ENCODE measurements around the gene MFNG. TPM values are rescaled to one million over a fixed set of nuclear protein-coding genes. Genes with fewer than 3 reads are reported as not detected.

The MFNG gene
- total RNA-seq, 1 experiment from 2014 or later = 3.3 TPM

GRCh38 chr22:37423283-37423682, 62.9 kb downstream of the MFNG start:
- peaks cover 30 to 52% of the 10 kb centered on the region in 2 experiments for H3K4me1 Mint-ChIP-seq
- no peak overlapping the region for H2AK5ac ChIP-seq (ENCODE audit: insufficient read length, low read length)
- no peaks in the 10 kb centered on the region for H3K4me1 ChIP-seq (ENCODE audit: insufficient read depth, low read length)
- H3K27ac Mint-ChIP-seq = no peak overlapping the region
- H3K9me3 Mint-ChIP-seq = no peaks in the 10 kb centered on the region; a peak in 2 of 5 replicates
- no peak overlapping the region for H3K18ac ChIP-seq (ENCODE audit: insufficient read length, low read depth, low read length)
- no peak overlapping the region for H2BK15ac ChIP-seq (ENCODE audit: low read depth, low read length)
- H3T11ph ChIP-seq (ENCODE audit: low read length) = no peak overlapping the region
- no peak overlapping the region for H3K56ac ChIP-seq (ENCODE audit: insufficient read length, low read depth, low read length)
- H3K14ac ChIP-seq (ENCODE audit: insufficient read depth, low read length) = no peak overlapping the region
- H3K9me3 ChIP-seq (ENCODE audit: control insufficient read depth, low read depth, low read length) = no peaks in the 10 kb centered on the region
- no peak overlapping the region for H2BK5ac ChIP-seq (ENCODE audit: insufficient read length, low read length)
- no peak overlapping the region for H4K5ac ChIP-seq (ENCODE audit: insufficient read length, low read depth, low read length)
- H3K4me2 ChIP-seq (ENCODE audit: insufficient read depth, insufficient read length, low read length) = no peak overlapping the region
- peaks cover 15% of the 10 kb centered on the region for H3K23me2 ChIP-seq (ENCODE audit: insufficient read length, low read depth, low read length, poor library complexity, severe bottlenecking)
- no peaks in the 10 kb centered on the region for H4K20me1 ChIP-seq (ENCODE audit: control insufficient read depth, insufficient read depth, insufficient read length)
- no peak for TF ChIP-seq CTCF (conservative IDR thresholded peaks at IDR 0.05)
- H2BK120ac ChIP-seq (ENCODE audit: low read depth, low read length, poor library complexity, severe bottlenecking) = no peak overlapping the region
- no peak for DNase-seq
- WGBS (ENCODE audit: extremely low coverage, insufficient read length, low lambda C conversion rate) = no CpG with 5 or more reads among the region's 8 CpGs
- no peak overlapping the region for H3K4me3 Mint-ChIP-seq
- no peak overlapping the region for H2BK12ac ChIP-seq (ENCODE audit: insufficient read length, low read depth, low read length)
- no peaks in the 10 kb centered on the region for H3K79me2 ChIP-seq (ENCODE audit: insufficient read depth, low read length)
- no peak overlapping the region for H2BK20ac ChIP-seq (ENCODE audit: low read depth, low read length, poor library complexity, severe bottlenecking)
- H2AFZ ChIP-seq (ENCODE audit: low read length) = no peak overlapping the region
- H3K23ac ChIP-seq (ENCODE audit: insufficient read length, low read depth, low read length) = no peak overlapping the region
- H3K4ac ChIP-seq (ENCODE audit: low read depth, low read length) = no peak overlapping the region
- H4K91ac ChIP-seq (ENCODE audit: insufficient read length, low read depth, low read length) = no peak overlapping the region
- peaks cover 82% of the 10 kb centered on the region for H3K27me3 Mint-ChIP-seq (ENCODE audit: low read depth)
- H3K27ac ChIP-seq (ENCODE audit: insufficient read length, low read depth, low read length) = no peak overlapping the region
- no peaks in the 10 kb centered on the region; a peak in 1 of 7 replicates for H3K36me3 Mint-ChIP-seq (ENCODE audit: insufficient read depth in 1 of 3, low read depth in 3 of 3)
- H3K9ac ChIP-seq (ENCODE audit: extremely low read depth, insufficient read length, low read length) = no peak overlapping the region
- H3K27me3 ChIP-seq (ENCODE audit: insufficient read depth, low read length) = peaks cover 18% of the 10 kb centered on the region
- H3K79me1 ChIP-seq (ENCODE audit: insufficient read depth, low read depth, low read length, poor library complexity, severe bottlenecking) = no peaks in the 10 kb centered on the region
- H4K8ac ChIP-seq (replicated peaks; ENCODE audit: insufficient read length, low read depth, low read length) = no peak overlapping the region

All from H9 (cell line).